ENCODE measurements around the gene ARL8B. TPM values are rescaled to one million over a fixed set of nuclear protein-coding genes. Genes with fewer than 3 reads are reported as not detected.
"Not testable (repeated sequence)": the region's sequence is repeated elsewhere in the genome, so short reads cannot be mapped to it uniquely, and the experiment has no call there.

The ARL8B gene
- total and polyA plus RNA-seq, 9 of the 15 experiments (the other 6 are each of a cell fraction or from before 2014, with no cell fraction given): 28.5 to 99.4 (median 77.2) TPM

- TF ChIP-seq CXXC5 (CRISPR knock-in tag; IDR thresholded peaks at IDR 0.05): peak; percentile 93
- TF ChIP-seq CREM (IDR thresholded peaks at IDR 0.05; ENCODE audit: low read depth): peak; percentile 46; the same call in 1 of the 2 replicates
- TF ChIP-seq DMBX1 (CRISPR knock-in tag; IDR thresholded peaks at IDR 0.05; ENCODE audit: borderline replicate concordance): peak; percentile 93
- TF ChIP-seq HBP1 (CRISPR knock-in tag; IDR thresholded peaks at IDR 0.05): peak; percentile 26; the same call in 1 of the 2 replicates
- TF ChIP-seq E2F6 (IDR thresholded peaks at IDR 0.05; ENCODE audit: borderline replicate concordance in 1 of 2, extremely low read depth in 1 of 2, insufficient read depth in 1 of 2, insufficient read length in 1 of 2, low read depth in 1 of 2, low read length in 1 of 2, poor library complexity in 1 of 2, severe bottlenecking in 1 of 2): peak in 1 of 2 experiments; percentile 47
- TF ChIP-seq CEBPB (tag; IDR thresholded peaks at IDR 0.05): 0 out of 2 replicates have a peak, but pooled peaks have one; percentile 14
- TF ChIP-seq ZNF707 (CRISPR knock-in tag; conservative IDR thresholded peaks at IDR 0.05): 0 out of 2 replicates have a peak, but pooled peaks have one; percentile 3
- TF ChIP-seq ZFX (CRISPR knock-in tag; IDR thresholded peaks at IDR 0.05): peak; percentile 63
- TF ChIP-seq HDAC1 (IDR thresholded peaks at IDR 0.05): peak in 1 of 2 experiments; percentile 61; a peak in 1 of 4 replicates
- peak; percentile 82 for TF ChIP-seq ZNF668 (CRISPR knock-in tag; IDR thresholded peaks at IDR 0.05)
- peak; percentile 44; the same call in 1 of the 2 replicates for TF ChIP-seq ZBTB12 (CRISPR knock-in tag; IDR thresholded peaks at IDR 0.05)
- peak; percentile 52; the same call in 1 of the 2 replicates for TF ChIP-seq SP1 (CRISPR knock-in tag; IDR thresholded peaks at IDR 0.05)
- TF ChIP-seq MTA1 (IDR thresholded peaks at IDR 0.05; ENCODE audit: borderline replicate concordance): peak; percentile 82; the same call in 1 of the 2 replicates
- TF ChIP-seq ZBTB11 (CRISPR knock-in tag; IDR thresholded peaks at IDR 0.05): peak in 1 of 3 experiments; percentile 79; a peak in 2 of 6 replicates
- 0 out of 2 replicates have a peak, but pooled peaks have one; percentile 62 for TF ChIP-seq IFI16 (CRISPR knock-in tag; IDR thresholded peaks at IDR 0.05)
- 0 out of 2 replicates have a peak, but pooled peaks have one; percentile 17 for TF ChIP-seq KLF13 (tag; IDR thresholded peaks at IDR 0.05; ENCODE audit: borderline replicate concordance, low read depth)
- not testable (repeated sequence) for TF ChIP-seq NR2C2 (CRISPR knock-in tag; IDR thresholded peaks at IDR 0.05)
- TF ChIP-seq NR2C2 (tag; IDR thresholded peaks at IDR 0.05): peak; percentile 51; the same call in 1 of the 2 replicates
These were observed 39.9 kb upstream of the ARL8B start (continued) for GRCh38 chr3:5081973-5082788.

All from K562 (cell line).